Epidermal melanocyte (primary cell): ENCODE data around the gene RPGRIP1.
"Not testable (repeated sequence)": the region's sequence is repeated elsewhere in the genome, so short reads cannot be mapped to it uniquely, and the experiment has no call there.

Experiments
- DNase-seq: peaks from one replicate; pipeline ENCODE4 v3.0.0; 2011; ENCODE audit warnings: low spot score; ENCODE audit not compliant: insufficient read length

The RPGRIP1 gene

GRCh38 chr14:21258005-21258888, 21.6 kb upstream of the RPGRIP1 start:
- DNase-seq, result no peak

DNA sequence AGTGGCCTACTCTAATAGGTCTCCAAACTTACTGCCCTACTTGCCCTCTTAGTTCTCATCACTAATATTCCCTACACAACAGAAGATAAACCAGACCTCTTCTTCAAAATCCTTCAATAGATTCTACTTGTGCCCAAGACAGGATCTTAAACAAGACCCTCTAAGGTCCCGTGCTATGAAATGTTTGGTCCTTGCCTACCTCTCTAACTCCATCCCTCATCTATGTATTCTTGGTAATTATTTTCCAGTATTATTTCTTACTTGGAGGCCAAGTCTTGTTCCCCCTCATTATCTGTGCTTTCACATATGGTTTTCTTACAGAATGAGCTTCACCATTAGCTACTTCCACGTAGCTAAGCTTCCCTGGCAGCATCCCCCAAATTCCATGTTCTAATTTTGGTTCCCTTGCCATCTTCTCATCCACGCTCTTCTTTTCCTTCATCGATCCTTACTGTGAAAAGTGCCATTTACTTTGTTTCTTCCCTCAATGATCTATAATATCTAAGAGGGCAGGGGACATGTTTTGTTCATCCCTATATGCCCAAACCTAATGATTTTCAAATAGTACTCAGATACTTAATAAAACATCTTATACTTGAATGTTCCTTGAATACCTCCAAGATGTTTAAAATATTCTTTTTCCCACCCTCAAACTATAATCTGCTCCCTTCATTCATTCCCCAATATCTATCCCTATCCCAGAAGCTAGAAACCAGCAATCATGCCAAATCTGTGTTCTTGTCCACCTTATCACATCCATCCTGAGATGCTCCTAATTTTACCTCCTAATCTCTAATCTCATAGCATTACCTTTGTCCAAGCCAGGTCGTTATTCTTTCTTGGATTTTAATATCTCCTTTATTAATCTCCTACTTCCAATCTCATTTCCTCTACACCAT, 20.7 kb upstream of the RPGRIP1 start:
- no peak for DNase-seq

DNA sequence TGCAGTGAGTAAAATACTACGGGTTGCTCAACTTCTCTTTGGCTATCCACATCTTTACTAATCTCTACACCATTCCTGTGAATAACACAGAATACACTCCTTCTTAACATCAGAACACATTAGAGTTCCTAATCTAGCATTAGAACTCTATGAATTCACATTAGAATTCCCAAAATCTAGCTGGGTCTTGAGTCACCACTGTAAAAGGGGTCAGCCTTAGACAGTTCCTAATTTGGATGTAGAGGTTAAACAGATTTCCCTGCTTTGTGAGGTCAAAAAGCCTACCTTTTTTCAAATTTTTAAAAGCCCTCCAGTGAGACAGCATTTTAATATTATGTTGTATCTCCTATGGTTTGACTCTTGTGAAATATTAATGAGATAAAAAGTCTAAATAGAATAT, 18.1 kb upstream of the RPGRIP1 start:
- no peak for DNase-seq

GRCh38 chr14:21262410-21262809, 17.5 kb upstream of the RPGRIP1 start:
- DNase-seq, result no peak

DNA sequence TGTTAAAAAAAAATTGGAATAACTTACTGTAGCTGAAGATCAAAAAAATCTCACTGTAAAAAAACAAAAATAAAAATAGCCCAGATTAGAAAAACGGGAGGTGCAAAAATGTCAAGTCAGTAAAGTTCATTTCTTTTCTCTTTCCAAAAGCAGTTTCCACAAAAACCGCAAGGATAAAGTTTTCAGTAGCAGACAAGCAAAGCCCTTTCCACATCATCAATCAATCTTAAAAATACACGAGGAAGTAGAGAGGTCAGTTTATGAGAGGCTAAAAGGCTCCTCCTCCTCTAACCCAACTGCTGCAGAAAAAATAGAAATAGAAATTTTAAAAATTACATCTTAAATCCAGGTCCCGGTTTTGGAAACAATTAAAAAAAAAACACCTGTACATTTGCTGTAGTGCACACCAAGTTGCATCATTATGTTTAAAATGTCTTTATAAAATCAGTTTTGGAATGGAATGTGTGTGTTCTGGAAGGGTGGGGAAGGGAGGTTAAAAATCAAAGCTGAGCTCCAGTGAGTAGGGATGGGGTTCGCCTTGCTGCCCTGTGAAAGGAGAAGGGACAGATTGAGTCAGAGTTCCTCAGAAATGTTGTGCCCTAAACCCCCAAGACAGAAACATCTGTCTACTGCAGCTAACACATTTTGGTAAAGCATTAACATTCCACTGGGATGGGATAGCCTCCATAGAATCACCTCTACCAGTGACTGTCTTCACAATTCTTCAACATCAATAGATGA, 16.4 kb upstream of the RPGRIP1 start:
- no peak for DNase-seq

DNA sequence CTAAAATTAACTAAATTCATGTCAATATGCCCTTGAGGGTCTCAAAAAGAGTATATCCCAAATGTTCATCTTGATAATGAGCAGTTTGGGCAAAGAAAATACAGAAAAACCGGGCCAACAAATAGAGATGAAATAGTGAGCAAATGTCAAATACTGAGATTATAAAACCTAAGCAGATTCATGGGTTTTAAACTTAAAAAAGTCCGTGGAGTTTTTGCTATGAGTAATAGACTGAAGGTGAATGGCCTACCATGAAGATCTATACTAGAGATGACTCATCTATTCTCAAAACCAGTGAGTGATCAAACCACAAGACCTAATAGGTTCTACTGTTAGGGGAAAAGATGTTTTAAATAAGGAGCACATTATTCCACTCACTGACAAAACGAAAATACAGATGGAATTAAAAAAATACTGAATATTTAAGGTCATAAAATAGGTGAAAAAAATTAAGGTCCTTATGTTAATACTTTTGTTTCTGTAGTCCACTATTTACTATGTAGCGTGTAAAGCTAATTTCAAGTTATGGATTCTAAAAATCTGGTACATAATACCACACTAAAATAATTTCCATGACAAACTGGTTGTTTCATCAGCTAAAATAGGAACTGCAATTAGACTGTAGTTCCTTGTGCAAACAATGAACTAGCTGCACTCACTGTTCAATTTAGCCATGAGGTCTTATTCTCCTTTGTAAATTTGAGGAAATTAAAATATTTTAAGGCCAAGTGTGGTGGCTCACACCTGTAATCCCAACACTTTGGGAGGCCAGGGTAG, 15.7 kb upstream of the RPGRIP1 start:
- no peak for DNase-seq

DNA sequence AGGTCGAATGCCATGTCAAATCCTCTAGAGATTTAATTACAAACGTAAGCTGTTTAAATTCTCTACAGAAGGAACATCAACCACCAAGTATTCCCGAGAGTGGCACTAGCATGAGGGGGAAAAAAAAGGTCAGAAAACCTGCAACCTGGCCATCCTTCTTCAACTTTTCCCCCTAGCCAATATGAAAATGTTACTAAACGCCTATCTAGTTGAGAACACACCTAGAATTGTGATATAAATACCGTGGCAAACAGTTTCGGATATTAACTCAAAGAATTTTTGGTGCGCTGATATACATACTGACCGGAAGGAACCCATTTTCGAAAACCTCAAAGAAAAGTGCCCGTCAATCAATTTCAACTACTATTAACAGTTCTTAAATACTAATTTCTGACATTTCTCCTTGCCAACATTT, 12.4 kb upstream of the RPGRIP1 start:
- DNase-seq, result no peak

GRCh38 chr14:21267886-21268616, 11.8 kb upstream of the RPGRIP1 start:
- DNase-seq, result no peak

- no peak for DNase-seq
Measured at GRCh38 chr14:21268617-21269251, 11.1 kb upstream of the RPGRIP1 start.

GRCh38 chr14:21269252-21270046, 10.4 kb upstream of the RPGRIP1 start, which contains the start of gene HNRNPC:
HNRNPC (minus strand) TSS chr14:21269442; CDS start chr14:21234193, 35,249 bp downstream.
- peak; percentile 91 for DNase-seq

DNA sequence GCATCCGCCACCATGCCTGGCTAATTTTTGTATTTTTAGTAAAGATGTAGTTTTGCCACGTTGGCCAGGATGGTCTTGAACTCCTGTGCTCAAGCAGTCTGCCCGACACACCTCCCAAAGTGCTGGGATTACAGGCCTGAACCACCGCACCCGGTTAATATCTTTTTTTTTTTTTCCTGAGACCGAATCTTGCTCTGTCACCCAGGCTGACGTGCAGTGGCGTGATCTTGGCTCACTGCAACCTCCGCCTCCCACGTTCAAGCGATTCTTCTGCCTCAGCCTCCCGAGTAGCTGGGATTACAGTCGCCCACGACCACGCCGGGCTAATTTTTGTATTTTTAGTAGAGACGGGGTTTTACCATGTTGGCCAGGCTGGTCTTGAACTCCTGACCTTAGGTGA, 7.2 kb upstream of the RPGRIP1 start:
- DNase-seq, result not testable (repeated sequence)

- DNase-seq, result no peak
Measured at GRCh38 chr14:21275261-21275858, 4.5 kb upstream of the RPGRIP1 start.

- no peak for DNase-seq
Measured at GRCh38 chr14:21278632-21279031, 1.3 kb upstream of the RPGRIP1 start.

DNA sequence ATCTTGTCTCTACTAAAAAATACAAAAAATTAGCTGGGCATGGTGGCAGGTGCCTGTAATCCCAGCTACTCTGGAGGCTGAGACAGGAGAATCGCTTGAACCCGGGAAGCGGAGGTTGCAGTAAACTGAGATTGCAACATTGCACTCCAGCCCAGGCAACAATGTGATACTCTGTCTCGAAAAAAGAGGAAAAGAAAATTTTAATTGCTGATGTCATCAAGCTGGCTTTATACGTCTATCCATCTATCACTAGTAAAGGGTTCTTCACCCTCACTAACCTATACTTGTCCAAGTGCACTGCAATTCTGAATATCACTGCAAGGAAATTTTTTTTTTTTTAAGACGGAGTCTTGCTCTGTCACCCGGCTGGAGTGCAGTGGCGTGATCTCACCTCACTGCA, 2.0 kb downstream of the RPGRIP1 start:
- not testable (repeated sequence) for DNase-seq

GRCh38 chr14:21286516-21286915, 6.6 kb downstream of the RPGRIP1 start:
- DNase-seq, result not testable (repeated sequence)

DNA sequence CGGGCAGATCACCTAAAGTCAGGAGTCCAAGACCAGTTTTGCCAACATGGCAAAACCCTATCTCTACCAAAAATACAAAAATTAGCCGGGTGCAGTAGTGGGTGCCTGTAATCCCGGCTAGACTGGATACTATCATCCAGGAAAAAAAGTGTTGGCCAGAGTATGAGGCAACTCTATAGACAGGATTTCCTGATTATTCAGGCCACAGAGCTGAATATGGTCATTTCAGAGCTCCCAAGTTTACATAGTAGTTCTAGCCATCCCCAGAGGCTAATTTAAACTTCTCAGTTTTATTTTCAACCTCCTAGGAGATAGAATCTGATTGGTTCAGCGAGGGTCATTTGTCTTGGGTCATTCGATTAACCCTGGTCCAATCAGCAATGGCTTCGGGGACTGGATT, 7.3 kb downstream of the RPGRIP1 start:
- DNase-seq, result no peak

- not testable (repeated sequence) for DNase-seq
Measured at GRCh38 chr14:21294026-21294425, 14.1 kb downstream of the RPGRIP1 start.

- DNase-seq, result no peak
Measured at GRCh38 chr14:21298358-21298757, 18.5 kb downstream of the RPGRIP1 start.
